Measurements from ENCODE around the gene MFN2. TPM values are rescaled to one million over a fixed set of nuclear protein-coding genes. Genes with fewer than 3 reads are reported as not detected.
"Not testable (repeated sequence)": the region's sequence is repeated elsewhere in the genome, so short reads cannot be mapped to it uniquely, and the experiment has no call there.

The MFN2 gene
- 71.4 and 72.3 TPM in 2 replicates for total RNA-seq (ENCODE audit: low replicate concordance)
- long read RNA-seq, full-length matches to known transcripts: 11 of 38 reads
- long read RNA-seq, partial matches to known transcripts: 23 of 38 reads
- long read RNA-seq, other reads (novel, unspliced or antisense): 4 of 38 reads

- peak; percentile 98 for DNase-seq (ENCODE audit: extremely low spot score, unreplicated experiment)
- Mint-ChIP-seq H3K27ac (peak within 1 kb of the TSS; percentile 94), H3K9me3 (no peaks in the 10 kb centered on the region), H3K27me3 (no peaks in the 10 kb centered on the region), H3K4me1 (ENCODE audit: unreplicated experiment) (peaks cover 21% of the 10 kb centered on the region), H3K4me3 (peak within 1 kb of the TSS; percentile 99), H3K36me3 (peaks cover 11% of the 10 kb centered on the region)
- TF ChIP-seq CTCF (conservative IDR thresholded peaks at IDR 0.05): no peak
Observed at GRCh38 chr1:11979851-11980675, at the start of gene MFN2. Gene MFN2 (plus strand): TSS chr1:11980444. CDS start chr1:11989169, 8,725 bp downstream.

GRCh38 chr1:11930571-11931445 is 49.4 kb upstream of the MFN2 start:
- Mint-ChIP-seq H3K4me3 (no peak overlapping the region), H3K27ac (no peak overlapping the region), H3K36me3 (no peaks in the 10 kb centered on the region), H3K4me1 (ENCODE audit: unreplicated experiment) (peaks cover 17% of the 10 kb centered on the region), H3K9me3 (no peaks in the 10 kb centered on the region), H3K27me3 (no peaks in the 10 kb centered on the region)
- no peak for TF ChIP-seq CTCF (conservative IDR thresholded peaks at IDR 0.05)
- no peak for DNase-seq (ENCODE audit: extremely low spot score, unreplicated experiment)

GRCh38 chr1:11931845-11932244 is 48.4 kb upstream of the MFN2 start:
- DNase-seq (ENCODE audit: extremely low spot score, unreplicated experiment): no peak
- Mint-ChIP-seq H3K9me3 (no peaks in the 10 kb centered on the region), H3K4me3 (no peak overlapping the region), H3K27ac (no peak overlapping the region), H3K27me3 (no peaks in the 10 kb centered on the region), H3K4me1 (ENCODE audit: unreplicated experiment) (peaks cover 17% of the 10 kb centered on the region), H3K36me3 (no peaks in the 10 kb centered on the region)
- no peak for TF ChIP-seq CTCF (conservative IDR thresholded peaks at IDR 0.05)

- Mint-ChIP-seq H3K4me3 (peak within 1 kb of the TSS; percentile 87), H3K27ac (peak within 1 kb of the TSS; percentile 86), H3K4me1 (ENCODE audit: unreplicated experiment) (peaks cover 25% of the 10 kb centered on the region), H3K9me3 (no peaks in the 10 kb centered on the region), H3K27me3 (no peaks in the 10 kb centered on the region), H3K36me3 (no peaks in the 10 kb centered on the region)
- peak; percentile 83 for DNase-seq (ENCODE audit: extremely low spot score, unreplicated experiment)
- no peak for TF ChIP-seq CTCF (conservative IDR thresholded peaks at IDR 0.05)
Observed at GRCh38 chr1:11934302-11935056, 45.8 kb upstream of the MFN2 start, which contains the start of gene PLOD1. Gene PLOD1 (plus strand): TSS chr1:11934717. CDS start chr1:11934780, 63 bp downstream.

- Mint-ChIP-seq H3K4me3 (peak overlapping the region; percentile 87), H3K27me3 (no peaks in the 10 kb centered on the region), H3K9me3 (no peaks in the 10 kb centered on the region), H3K36me3 (no peaks in the 10 kb centered on the region), H3K4me1 (ENCODE audit: unreplicated experiment) (peaks cover 20% of the 10 kb centered on the region), H3K27ac (peak overlapping the region; percentile 65)
- DNase-seq (ENCODE audit: extremely low spot score, unreplicated experiment): no peak
- TF ChIP-seq CTCF (conservative IDR thresholded peaks at IDR 0.05): no peak
Observed at GRCh38 chr1:11935057-11935412, 45.2 kb upstream of the MFN2 start.

- H3K27me3 Mint-ChIP-seq; H3K36me3 Mint-ChIP-seq; H3K27ac Mint-ChIP-seq; H3K9me3 Mint-ChIP-seq; DNase-seq (ENCODE audit: extremely low spot score, unreplicated experiment): not testable (repeated sequence)
- Mint-ChIP-seq H3K4me3 (peak overlapping the region; percentile 47), H3K4me1 (ENCODE audit: unreplicated experiment) (peaks cover 15% of the 10 kb centered on the region)
Observed at GRCh38 chr1:11935733-11936132, 44.5 kb upstream of the MFN2 start.

All from type B pancreatic cell (in vitro differentiated cells).